DOHH2 (cell line): Measurements from ENCODE around the gene OXSM.

Experiments used
- CTCF ChIP-seq: fragments of 200-600 bp; sonication (generic); IDR thresholded peaks from one replicate; pipeline ENCODE4 v1.5.1; 2014; ENCODE audit warnings: antibody characterized with exemption, mild to moderate bottlenecking, low read depth, low read length; ENCODE audit not compliant: poor library complexity, severe bottlenecking
- EZH2phosphoT487 ChIP-seq: fragments of 200-600 bp; sonication (generic); IDR thresholded peaks from 2 replicates; pipeline ENCODE4 v1.6.1; 2017; ENCODE audit warnings: borderline replicate concordance, mild to moderate bottlenecking, antibody characterized with exemption, low read length, moderate library complexity, mixed read lengths

DNA sequence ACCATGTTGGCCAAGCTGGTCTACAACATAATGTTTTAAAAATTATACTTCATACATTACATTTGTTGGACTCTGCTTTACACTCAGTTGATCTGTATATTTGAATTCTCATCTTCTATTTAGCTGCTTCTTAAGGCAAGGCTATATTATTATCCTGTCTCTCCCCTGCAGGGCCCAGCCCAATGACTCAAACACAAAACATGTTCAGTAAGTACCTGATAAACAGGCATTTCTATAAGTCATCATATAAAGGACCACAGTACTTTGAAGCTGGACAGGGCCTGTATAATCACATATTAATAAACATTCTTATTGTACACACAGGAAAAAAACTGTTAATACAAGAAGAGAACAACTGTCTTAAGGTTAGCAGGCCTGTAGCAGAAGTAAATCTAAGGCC, 42.9 kb upstream of the OXSM start:
- no peak for TF ChIP-seq CTCF
- TF ChIP-seq EZH2phosphoT487, result no peak
